Anterior cingulate cortex (tissue), 58 donors: ENCODE data around the gene TBR1.

Experiments
- DNase-seq, 58 donors: peaks; one replicate each; lab custom pipeline; 2025; lab: John Stamatoyannopoulos, UW

The TBR1 gene

DNA sequence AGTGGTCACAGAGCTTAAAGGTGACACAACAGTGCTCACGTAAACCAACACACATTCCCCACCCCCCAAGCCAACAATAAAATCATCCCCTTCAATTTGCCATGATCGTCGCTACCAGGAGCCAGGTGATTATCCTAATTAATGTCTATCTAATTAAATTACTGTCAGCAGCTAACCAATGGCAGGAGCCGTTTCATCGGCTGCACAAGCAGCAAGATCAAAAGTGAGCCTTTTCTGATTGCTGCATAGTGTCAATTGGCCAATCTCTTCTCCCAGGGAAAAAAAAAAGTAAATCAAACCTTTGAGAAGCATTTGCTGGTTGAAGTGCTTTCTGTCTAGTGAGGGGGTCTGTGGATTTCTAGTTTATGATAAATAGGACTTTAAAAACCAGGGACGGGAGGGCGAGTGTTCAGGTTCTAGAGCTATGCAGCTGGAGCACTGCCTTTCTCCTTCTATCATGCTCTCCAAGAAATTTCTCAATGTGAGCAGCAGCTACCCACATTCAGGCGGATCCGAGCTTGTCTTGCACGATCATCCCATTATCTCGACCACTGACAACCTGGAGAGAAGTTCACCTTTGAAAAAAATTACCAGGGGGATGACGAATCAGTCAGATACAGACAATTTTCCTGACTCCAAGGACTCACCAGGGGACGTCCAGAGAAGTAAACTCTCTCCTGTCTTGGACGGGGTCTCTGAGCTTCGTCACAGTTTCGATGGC, at the start of gene TBR1:
Gene TBR1 (plus strand): TSS at position 311 of the 721 bp plus-strand sequence. CDS start 114 bp downstream, at position 425.
- peak in 3 of 58 donors; percentile 23 to 37 (median 29) for DNase-seq

DNA sequence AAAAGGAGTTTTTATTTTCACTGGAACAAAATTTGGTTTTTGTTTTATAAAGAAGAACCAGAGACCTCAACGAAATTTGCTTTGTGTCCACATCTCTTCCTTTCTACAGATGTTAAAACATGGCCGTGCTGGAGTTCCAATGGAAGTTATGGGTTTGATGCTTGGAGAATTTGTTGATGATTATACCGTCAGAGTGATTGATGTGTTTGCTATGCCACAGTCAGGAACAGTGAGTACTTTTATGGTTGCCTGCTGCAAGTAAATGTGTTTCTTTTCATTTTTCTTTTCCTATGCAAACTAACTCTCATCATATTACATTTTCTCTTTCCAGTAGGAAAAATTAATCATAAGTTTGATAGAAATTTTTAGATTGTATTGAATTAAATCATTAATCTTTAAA, 48.4 kb upstream of the TBR1 start:
- no peak for DNase-seq

DNA sequence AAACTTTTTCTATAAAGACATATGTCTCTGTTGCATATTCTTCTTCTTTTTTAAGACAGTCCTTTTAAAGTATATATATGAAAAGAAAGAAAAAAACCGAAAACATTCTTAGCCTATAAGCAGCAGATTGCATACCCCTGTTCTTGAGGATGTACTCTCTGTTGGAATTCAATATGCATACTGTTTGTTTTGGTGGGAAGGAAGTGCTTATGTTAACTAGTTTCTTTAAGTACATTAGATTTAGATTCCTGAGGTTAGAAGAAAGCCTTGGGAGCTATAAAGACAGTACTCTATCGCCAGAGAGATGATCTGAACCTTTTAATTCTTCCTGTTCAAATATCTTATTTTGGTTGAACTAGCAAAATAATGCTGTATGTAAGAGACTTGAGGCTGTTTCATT, 46.8 kb upstream of the TBR1 start:
- no peak for DNase-seq

DNA sequence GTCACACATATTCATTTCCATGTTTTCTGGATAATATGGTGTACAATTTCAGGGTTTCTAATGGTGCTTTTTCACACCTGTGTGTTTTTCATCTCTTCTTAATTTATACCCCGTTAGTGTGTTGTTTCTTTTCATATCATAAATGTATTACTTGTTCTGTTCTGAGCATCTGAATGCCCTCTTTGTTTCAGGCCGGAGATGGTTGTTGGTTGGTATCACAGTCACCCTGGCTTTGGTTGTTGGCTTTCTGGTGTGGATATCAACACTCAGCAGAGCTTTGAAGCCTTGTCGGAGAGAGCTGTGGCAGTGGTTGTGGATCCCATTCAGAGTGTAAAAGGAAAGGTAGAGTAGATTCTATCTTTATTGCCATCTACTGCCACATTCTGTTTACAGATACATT, 45.1 kb upstream of the TBR1 start:
- peak in 16 of 58 donors; percentile 0 to 36 (median 6) for DNase-seq

DNA sequence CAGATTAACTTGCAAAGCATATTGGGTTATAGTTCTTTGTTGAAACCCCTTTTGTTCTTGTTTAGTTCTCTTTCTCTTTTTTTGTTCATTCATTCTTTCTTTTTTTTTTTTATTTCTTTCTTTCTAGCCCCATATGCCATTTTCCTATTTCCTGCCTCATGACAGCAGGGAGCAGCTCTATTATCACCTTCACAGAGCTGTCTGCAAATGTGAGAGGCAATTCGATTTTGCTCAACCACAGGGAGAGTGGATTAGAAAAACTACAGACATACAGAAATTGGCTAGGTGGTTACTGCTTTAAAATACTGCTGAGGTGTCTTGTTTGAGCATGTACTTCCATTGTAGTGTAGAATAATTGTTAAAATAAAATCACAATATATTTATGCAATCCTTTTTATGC, 44.2 kb upstream of the TBR1 start:
- no peak for DNase-seq

DNA sequence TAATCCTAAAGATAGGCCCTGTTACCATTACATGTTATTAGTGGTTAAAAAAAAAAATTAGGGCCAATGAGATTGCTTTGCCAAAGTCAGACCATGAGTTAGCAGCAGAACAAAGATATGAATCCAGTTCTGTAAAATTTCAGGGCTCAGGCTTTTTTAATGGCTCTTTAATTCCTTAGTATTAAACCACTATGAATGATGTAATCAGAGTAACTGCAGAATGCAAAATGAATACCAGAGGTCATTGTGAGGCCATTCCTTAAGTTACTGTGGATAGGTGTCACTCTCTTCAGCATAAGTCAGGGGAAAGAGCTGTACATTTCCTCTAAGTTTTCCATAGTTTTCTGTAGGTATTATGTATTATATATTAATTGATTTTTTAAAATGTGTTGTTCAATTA, 42.2 kb upstream of the TBR1 start:
- DNase-seq: no peak

DNA sequence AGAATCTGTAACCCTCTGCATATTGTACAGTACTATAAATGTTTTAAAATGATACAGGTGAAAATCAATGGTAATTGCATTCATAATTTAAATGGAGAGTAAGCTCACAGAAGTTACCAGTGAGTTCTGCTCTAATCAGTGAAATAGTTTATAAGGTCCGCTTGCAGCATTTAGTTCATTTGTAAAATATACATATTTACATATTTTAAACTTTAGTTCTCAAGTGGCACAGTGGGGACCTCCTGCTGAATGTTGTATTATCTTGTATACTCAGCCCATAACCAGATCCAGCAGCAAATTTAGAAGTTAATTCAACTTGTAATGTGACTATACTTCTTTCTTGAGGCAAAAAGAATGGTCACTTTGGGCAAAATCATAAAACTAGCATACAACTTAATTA, 41.7 kb upstream of the TBR1 start:
- no peak for DNase-seq

DNA sequence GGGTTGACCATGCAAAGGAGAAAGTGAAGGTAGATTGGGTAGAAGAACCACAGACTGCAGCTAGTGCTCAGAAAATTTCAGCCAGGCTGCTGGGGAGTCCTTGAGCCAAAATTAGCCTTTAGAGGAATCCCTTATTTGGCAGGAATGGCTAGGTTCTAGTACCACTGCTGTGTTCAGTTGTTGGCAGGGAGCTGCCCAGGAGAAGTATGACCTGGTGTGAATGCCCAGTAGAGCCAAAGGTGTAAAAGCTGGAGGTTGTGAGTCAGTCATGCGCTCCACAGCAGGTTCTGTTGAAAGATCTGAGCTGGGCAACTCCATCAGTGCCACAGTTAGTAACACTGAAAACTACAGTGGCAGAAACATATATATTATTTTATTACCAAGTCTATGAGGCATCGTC, 36.4 kb upstream of the TBR1 start:
- no peak for DNase-seq

DNA sequence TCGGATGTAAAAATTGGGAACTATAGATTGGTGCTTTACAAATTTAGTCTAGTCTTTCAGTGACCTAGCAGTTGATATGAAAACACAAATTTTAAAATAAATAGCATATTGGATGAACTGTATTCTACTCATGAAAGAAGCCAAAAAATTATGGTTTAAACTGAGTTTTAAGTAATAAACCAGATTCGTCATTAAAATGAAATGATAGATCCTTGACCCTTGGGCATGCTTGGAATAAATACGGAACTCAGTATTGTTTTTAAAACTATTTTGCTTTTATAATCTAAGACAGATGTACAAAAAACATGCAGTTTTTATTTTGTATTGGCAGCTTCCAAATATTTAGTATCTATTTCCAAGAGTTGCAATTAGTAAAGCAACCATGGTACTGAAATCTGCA, 34.6 kb upstream of the TBR1 start:
- no peak for DNase-seq

DNA sequence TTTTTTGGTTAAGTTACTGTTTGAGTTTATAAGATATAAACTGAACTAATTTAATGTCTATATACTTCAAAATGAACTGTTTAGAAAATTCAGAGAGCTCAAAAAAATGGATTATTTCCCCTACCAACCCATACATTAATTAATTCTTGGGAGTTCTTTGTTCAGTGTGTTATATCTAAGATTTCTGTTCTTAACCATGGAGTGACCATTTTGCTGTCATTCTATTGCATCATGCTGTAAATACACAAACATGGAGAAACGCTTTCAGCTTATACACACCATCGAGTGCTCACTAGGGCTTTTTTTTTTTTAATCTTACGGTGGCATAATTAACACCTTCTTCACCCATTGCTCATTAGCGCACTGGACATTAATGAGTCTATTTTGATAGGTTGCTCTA, 33.4 kb upstream of the TBR1 start:
- DNase-seq: no peak

DNA sequence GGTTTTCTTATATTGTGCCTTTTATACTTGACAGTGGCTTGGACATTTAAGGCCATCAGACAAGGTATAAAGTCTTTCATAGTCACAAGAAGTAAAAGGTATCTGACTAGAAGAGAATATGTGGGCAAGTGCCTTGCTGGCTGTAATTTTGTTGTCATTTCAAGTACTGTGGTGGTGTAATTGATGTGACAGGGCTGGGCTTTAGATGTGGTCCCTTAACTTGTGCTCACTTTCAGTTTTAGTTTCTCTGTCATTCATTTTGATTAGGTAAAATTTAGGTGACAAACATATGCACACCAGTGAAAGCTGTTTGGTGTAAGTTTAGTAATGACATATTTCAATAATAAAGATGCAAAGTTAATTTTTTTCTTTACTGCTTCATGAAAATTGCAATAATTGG, 31.2 kb upstream of the TBR1 start:
- no peak for DNase-seq

DNA sequence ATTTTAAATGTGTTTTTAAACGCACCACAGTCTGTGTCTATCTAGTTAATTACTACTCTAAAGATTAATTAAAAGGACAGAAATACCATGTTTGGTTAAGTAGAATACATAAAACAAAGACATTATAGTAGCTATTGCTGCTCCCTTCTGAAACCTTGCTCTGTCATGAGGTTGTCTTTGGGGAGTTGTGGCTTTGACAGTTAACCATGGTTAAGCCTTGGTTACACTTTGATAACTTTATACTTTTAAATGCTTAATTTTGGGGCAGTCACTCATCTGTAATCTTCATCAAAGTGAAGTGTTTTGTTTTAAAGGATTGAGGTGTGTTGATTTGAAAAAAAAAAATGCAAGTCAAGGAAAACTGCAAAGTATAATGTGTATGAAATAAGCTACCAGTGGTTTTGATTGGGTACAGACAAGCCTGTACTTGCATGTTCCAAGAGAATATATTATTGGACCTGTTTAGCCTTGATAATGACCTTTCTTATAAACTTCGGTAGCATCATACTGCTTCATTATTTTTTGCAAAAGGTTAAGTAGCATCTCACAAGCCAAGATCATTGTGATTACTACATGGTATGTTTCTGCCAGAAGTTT, 29.8 kb upstream of the TBR1 start:
- DNase-seq: no peak

DNA sequence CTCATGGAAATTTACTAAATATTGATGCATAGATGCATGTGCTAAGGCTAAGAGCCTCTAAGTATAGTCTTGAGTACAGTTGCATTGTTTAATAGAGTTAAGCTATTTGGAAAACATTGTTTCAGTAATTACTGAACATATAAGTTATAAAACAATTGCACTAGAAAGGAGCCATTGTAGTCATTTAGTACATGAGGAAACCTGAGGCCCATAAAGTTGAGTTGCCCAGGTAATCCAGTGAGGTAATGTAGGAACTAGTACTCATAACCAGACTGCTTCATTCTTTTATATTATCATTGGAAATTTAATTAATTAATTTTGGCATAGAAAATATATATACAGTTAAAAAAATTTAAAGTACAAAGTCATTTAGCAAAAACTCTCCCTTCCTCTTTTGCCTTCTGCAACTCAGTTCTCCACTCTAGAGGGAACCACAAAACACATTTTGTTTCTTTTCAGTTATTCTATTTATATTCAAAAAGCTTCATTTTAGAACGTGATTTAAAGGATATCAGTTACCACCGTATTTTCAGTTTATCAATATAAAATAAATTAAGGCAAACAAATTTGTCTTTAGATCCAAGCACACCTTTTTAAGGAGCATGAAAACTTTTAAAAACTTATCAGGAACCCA, 27.8 kb upstream of the TBR1 start:
- DNase-seq: no peak

DNA sequence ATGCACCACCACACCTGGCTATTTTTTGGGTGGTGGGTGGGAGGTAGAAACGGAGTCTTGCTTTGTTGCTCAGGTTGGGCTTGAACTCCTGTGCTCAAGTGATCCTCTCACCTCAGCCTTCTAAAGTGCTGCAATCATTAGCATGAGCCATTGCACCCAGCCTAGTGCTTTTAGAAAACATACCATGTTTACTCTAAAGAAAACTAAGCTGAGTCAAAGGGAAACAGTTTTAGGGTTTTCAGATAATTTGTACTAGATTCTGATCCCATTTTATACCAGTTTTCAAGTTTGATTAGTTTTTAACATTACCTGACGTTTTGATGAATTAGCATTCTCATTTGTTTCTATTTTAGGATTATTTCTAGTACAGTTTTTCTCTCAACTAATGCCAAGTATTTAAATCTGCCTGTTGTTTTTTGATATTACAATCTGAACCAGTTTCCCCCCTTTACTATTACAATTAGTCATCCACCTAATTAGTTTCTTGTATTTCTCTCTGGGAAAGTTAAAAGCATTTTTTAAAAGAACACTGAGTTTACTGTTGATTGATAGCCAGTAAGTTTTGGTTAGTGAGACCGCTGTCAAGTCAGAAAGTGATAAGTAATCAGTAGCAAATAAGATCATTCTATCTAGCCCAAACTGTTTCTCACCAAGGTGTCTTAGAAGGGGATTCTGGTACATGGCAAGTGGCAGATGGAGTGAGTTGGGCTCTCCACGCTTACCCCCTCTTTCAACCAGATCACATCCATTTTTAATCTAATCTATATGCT, 24.2 kb upstream of the TBR1 start:
- DNase-seq: no peak

DNA sequence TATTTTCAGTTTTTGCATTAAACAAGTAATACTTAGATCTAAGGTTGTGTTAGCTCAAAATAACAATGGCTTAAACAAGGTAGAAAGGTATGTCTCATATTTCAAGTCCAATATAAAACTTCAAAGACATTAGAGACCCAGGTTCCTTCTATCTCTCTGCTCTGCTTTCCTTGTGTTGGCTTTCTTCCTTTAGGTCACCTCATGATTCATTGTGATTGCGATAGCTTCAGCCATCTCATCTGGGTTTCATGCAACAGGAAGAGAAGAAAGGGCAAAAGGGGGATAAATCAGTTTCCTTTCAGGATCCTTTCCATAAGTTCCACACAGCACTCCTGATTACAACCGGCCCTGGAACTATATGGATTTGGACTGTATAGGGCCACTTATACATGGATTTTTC, 16.0 kb upstream of the TBR1 start:
- DNase-seq: no peak

DNA sequence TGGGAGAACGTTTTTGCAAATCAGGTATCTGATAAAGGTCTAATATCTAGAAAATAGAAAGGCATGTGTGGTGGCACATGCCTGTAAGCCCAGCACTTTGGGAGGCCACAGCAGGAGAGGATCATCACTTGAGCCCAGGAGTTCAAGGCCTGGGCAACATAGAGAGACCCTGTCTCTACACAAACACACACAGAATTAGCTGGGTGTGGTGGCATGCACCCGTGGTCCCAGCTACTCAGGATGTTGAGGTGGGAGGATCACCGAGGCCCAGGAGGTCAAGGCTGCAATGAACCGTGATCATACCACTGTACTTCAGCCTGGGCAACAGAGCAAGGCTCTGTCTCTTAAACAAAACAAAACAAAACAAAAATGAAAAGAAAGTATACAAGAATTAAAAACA, 13.8 kb upstream of the TBR1 start:
- no peak for DNase-seq

DNA sequence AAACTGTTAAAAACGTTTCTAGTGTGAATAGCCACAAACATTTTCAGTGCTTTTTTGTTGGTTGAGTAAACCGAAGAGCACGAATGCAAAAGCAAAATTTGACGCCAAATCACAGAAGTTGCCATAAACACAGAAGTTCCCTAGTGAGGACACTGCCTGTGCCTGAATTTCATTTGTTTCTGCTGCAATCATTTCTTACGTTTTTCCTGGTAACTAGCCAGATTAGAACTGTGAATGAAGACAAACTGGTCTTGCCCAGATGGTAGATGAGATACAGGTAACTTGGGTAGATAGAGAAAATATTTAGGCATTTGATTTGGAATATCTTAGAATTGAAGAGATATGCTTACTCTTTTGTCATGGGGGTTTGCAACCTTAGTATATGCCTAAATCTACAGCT, 9.8 kb upstream of the TBR1 start:
- DNase-seq: no peak

DNA sequence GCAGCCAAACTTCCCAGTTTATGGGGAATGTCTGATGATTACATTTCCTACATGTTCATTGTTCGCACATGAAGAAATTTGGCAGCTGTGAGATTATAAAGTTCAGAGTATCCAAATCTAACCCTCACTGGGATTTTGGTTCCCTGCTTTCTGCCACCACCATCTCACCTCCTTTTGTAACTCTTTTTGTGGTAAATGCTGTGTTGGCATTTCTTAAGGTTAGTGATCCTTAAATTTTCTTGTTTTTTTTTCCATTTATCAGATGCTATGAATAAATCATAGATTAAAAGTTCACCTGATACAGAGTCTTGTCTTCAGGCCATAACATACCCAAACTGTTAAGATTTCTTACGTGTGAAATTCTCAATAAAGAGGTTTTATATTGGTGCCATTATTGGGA, 8.5 kb upstream of the TBR1 start:
- DNase-seq: no peak

DNA sequence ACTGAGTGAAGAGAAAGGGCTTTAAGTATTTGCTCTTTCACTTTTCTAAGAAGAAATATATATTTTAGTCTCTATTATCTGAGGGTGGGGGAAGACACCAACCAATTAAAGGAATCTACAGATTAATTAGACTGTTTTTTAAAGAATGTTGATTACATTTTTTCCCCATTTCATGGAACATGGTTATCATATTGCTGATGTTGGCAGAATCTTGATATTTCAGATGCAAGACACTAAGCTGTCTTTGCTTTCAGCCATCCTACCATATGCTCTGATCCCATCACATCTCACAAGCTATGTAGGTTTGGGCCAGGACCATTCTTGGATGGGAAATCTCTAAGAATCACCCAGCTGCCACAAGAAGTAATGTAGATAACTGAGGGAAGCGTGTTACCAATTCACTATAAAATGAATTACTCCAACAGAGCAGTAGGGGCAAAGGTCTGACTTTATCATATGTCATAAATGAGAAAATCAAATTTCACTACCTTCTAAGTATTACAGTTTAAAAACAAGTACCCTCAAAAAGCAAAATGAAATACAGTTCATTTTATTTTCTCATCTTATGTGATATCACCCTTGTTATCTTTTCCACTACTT, 6.7 kb upstream of the TBR1 start:
- DNase-seq: no peak

DNA sequence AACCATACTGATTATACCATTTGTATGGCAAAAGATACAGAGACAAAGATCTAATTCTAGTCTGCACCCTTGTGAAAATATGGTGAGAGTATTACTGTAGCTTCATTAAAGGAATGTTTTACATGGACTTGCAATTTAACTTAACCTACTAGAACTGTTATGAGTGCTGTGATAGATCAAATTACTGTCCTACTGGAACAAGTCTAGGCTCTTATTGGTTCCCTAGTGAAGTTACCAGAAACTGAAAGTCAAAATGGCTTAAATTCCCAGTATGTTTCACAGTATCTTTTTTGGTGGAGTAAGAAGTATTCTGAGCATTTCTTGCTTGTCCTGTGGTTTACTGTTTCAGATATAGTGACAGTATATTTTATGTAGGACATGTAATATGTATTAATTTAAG, 3.8 kb upstream of the TBR1 start:
- no peak for DNase-seq
